Gastroesophageal sphincter (tissue), 4 donors: ENCODE data around the gene WDR64. TPM values are rescaled to one million over a fixed set of nuclear protein-coding genes. Genes with fewer than 3 reads are reported as not detected.

Experiments
- ATAC-seq: fragments of 150-250 bp; one replicate; pipeline ENCODE4 v1.9.1; 2016; ENCODE audit warnings: mild to moderate bottlenecking, moderate library complexity
- H3K27ac ChIP-seq, 4 donors: fragments of 200-600 bp; sonication (generic) in 3 of 4; 1 replicate in 3 of 4; 2 replicates in 1 of 4; pipeline ENCODE4 v1.5.1; 2016 to 2019
- H3K27me3 ChIP-seq: fragments of 200-600 bp; sonication (generic); one replicate; pipeline ENCODE4 v1.5.1; 2019
- H3K36me3 ChIP-seq, 2 donors: fragments of 200-600 bp; sonication (generic); one replicate each; pipeline ENCODE4 v1.5.1; 2019; ENCODE audit warnings: control low read depth in 1 of 2
- H3K4me1 ChIP-seq, 3 donors: fragments of 200-600 bp; sonication (generic); 1 replicate in 2 of 3; 2 replicates in 1 of 3; pipeline ENCODE4 v1.5.1; 2016 to 2019; ENCODE audit warnings: control low read depth in 2 of 3
- H3K4me3 ChIP-seq, 2 donors: fragments of 200-600 bp; sonication (generic); one replicate each; pipeline ENCODE4 v1.5.1; 2019; ENCODE audit warnings: mild to moderate bottlenecking in 1 of 2, moderate library complexity in 1 of 2
- H3K9me3 ChIP-seq, 3 donors: fragments of 200-600 bp; sonication (generic); one replicate each; pipeline ENCODE4 v1.5.1; 2017 to 2019; ENCODE audit warnings: control low read depth in 2 of 3
- CTCF ChIP-seq, 4 experiments: fragments of 200-600 bp in 2 of 4; fragments of 450-650 bp in 2 of 4; sonication (generic) in 1 of 4; IDR thresholded peaks; one replicate each; pipeline ENCODE4 v1.5.1; 2017 to 2019; ENCODE audit warnings: antibody characterized with exemption in 4 of 4, mild to moderate bottlenecking in 2 of 4, moderate library complexity in 2 of 4
- EP300 ChIP-seq: sonication (generic); formaldehyde crosslinking; IDR thresholded peaks from one replicate; pipeline ENCODE4 v1.6.1; 2017; ENCODE audit warnings: antibody characterized with exemption, mild to moderate bottlenecking
- POLR2A ChIP-seq, 2 donors: fragments of 450-650 bp; IDR thresholded peaks; one replicate each; pipeline ENCODE4 v1.6.1; 2017; ENCODE audit warnings: antibody characterized with exemption in 2 of 2, mild to moderate bottlenecking in 2 of 2, moderate library complexity in 1 of 2
- POLR2AphosphoS5 ChIP-seq: sonication (generic); formaldehyde crosslinking; IDR thresholded peaks from one replicate; pipeline ENCODE4 v1.6.1; 2017; ENCODE audit warnings: antibody characterized with exemption
- WGBS, 2 donors: methylation state at CpG; one replicate each; pipeline ENCODE4 v1.1.5; 2018; ENCODE audit warnings: low coverage in 1 of 2; 5-methylcytosine and 5-hydroxymethylcytosine counted together
- total RNA-seq, 4 donors: library from RNA; depleted of rRNA; stranded (reverse); fragments of >200 nt; gene quantifications; one replicate each; pipeline ENCODE4 v1.1.0, GENCODE V29; 2016

The WDR64 gene
- total RNA-seq = under 1 TPM in 1 of 4 donors, not detected in 3; 0.16 TPM

- no peak for ATAC-seq
- 78 to 83% methylated on average over 4 of the region's 4 CpGs for WGBS, 2 donors
- H3K27me3 ChIP-seq = peaks cover 1% of the 10 kb centered on the region
Observed at GRCh38 chr1:241652012-241652411, at the start of gene WDR64. TSS of gene WDR64 (plus strand) at chr1:241652281. CDS start at chr1:241652485, 204 bp downstream.

GRCh38 chr1:241603731-241604245, 48.3 kb upstream of the WDR64 start:
- no peak for TF ChIP-seq EP300
- TF ChIP-seq CTCF (IDR thresholded peaks at IDR 0.05) = no peak
- no peak for TF ChIP-seq POLR2A (IDR thresholded peaks at IDR 0.05)
- TF ChIP-seq POLR2AphosphoS5 = no peak
- no peak for ATAC-seq
- 68 to 70% methylated on average over 1 to 3 of the region's 3 CpGs for WGBS, 2 donors

More at GRCh38 chr1:241652012-241652411, at the start of gene WDR64:
- Histone ChIP-seq H3K4me1 (no peaks in the 10 kb centered on the region), H3K4me3 (no peak within 1 kb of the TSS), H3K9me3 (no peaks in the 10 kb centered on the region), H3K36me3 (no peaks in the 10 kb centered on the region), H3K27ac (no peak within 1 kb of the TSS)
- TF ChIP-seq EP300 (no peak), POLR2A (IDR thresholded peaks at IDR 0.05) (no peak), POLR2AphosphoS5 (no peak), CTCF (IDR thresholded peaks at IDR 0.05) (no peak)

GRCh38 chr1:241605146-241605805, 46.8 kb upstream of the WDR64 start:
- Histone ChIP-seq H3K36me3 (no peaks in the 10 kb centered on the region), H3K27me3 (peaks cover 4% of the 10 kb centered on the region), H3K4me3 (no peak overlapping the region), H3K9me3 (no peaks in the 10 kb centered on the region), H3K4me1 (no peaks in the 10 kb centered on the region), H3K27ac (no peak overlapping the region)
- no peak for ATAC-seq
- no peak for TF ChIP-seq EP300
- 58 to 73% methylated on average over 8 to 9 of the region's 9 CpGs for WGBS, 2 donors

More at GRCh38 chr1:241603731-241604245, 48.3 kb upstream of the WDR64 start:
- Histone ChIP-seq H3K4me1 (no peaks in the 10 kb centered on the region), H3K27ac (no peak overlapping the region), H3K9me3 (no peaks in the 10 kb centered on the region), H3K36me3 (no peaks in the 10 kb centered on the region), H3K4me3 (no peak overlapping the region), H3K27me3 (peaks cover 4% of the 10 kb centered on the region)

GRCh38 chr1:241606544-241606943, 45.5 kb upstream of the WDR64 start:
- no peaks in the 10 kb centered on the region for H3K4me1 ChIP-seq
- H3K9me3 ChIP-seq = no peaks in the 10 kb centered on the region
- no peak for ATAC-seq
- no peak overlapping the region for H3K4me3 ChIP-seq
- H3K27me3 ChIP-seq = peaks cover 4% of the 10 kb centered on the region
- TF ChIP-seq POLR2AphosphoS5 = no peak
- no peak for TF ChIP-seq POLR2A (IDR thresholded peaks at IDR 0.05)
- no peak for TF ChIP-seq EP300
- TF ChIP-seq CTCF (IDR thresholded peaks at IDR 0.05) = no peak
- no peaks in the 10 kb centered on the region for H3K36me3 ChIP-seq
- WGBS, 2 donors = 73 to 81% methylated on average over 5 of the region's 5 CpGs
- H3K27ac ChIP-seq = no peak overlapping the region

- Histone ChIP-seq H3K27me3 (peaks cover 4% of the 10 kb centered on the region), H3K4me1 (no peaks in the 10 kb centered on the region), H3K36me3 (no peaks in the 10 kb centered on the region), H3K9me3 (no peaks in the 10 kb centered on the region), H3K27ac (no peak overlapping the region), H3K4me3 (no peak overlapping the region)
- ATAC-seq = no peak
- TF ChIP-seq CTCF (IDR thresholded peaks at IDR 0.05) (no peak), POLR2AphosphoS5 (no peak), EP300 (no peak), POLR2A (IDR thresholded peaks at IDR 0.05) (no peak)
Observed at GRCh38 chr1:241607497-241607896, 44.6 kb upstream of the WDR64 start.
